G401.6 (cell line): ENCODE measurements around the gene CFAP45.

Experiments
- FAIRE-seq: peaks from 2 replicates; lab custom pipeline; 2012; peaks lifted over from hg19 to GRCh38; lab: Jason Lieb, UNC

CFAP45 gene

GRCh38 chr1:159851407-159851806, 48.6 kb downstream of the CFAP45 start:
- FAIRE-seq, result no peak

GRCh38 chr1:159849626-159850366, 50.2 kb downstream of the CFAP45 start:
- FAIRE-seq, result no peak

GRCh38 chr1:159848326-159848725, 51.6 kb downstream of the CFAP45 start:
- no peak for FAIRE-seq

GRCh38 chr1:159847231-159847630, 52.7 kb downstream of the CFAP45 start:
- no peak for FAIRE-seq

DNA sequence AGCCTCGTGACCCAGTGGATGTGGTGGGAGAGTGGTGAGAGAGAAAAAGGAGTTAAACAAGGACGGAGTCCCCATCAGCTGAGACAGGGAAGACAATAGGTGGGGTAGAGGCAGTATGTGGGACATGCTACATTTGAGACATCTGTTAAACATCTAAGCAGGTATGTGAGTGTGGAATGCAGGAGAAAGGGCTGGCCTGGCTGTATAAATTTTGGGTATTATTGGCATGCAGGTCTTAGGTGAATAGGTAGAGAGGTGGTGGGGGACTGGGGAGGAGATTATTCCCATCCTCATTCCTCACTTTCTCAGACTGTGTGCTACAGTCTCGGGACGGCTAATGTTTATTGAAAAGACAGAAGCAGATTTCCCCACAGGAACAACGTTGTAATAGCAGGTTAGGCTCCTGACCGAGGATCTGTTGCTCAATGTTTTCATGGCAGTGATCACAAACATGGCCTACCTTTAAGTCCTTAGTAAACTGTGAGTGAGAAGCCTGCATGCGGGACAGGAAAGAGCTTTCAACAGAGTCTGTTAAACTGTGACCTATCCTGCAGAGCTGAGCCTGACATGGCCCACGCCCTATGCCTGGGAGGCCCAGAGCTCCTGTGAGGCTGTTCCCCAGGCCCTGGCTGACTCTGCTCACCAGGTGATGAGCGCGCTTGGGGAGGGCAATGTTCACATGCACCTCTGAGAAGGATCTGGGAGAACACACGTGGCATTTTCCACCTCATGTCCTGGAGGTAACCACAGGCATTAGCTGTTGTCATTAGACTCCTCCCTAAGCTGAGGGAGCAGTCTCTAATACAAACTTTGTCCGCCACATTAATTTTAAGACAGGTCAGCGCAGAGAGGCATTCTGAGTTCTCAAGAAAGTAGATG, 54.0 kb downstream of the CFAP45 start:
- no peak for FAIRE-seq

DNA sequence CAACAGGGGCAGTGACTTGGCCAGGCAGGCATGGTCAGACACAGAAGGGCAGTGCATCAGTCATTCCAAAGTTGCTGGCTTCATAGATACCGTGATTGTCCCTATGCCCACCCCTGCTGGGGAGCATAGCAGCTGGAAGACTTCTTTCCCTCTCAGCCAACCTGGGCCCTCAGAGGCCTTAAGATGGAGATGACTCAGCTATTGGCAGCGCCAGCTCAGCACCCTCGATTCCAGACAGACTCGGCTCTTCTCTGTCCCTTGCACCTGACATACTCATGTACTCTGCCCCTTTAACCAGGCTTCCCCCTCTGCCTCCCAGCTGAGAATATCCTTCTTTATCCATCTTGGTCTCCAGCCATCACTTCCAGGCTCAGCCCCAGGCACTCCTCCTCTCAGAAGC, 56.5 kb downstream of the CFAP45 start:
- no peak for FAIRE-seq

GRCh38 chr1:159841749-159842148, 58.2 kb downstream of the CFAP45 start:
- no peak for FAIRE-seq

- FAIRE-seq, result no peak
Observed at GRCh38 chr1:159839116-159839849, 60.7 kb downstream of the CFAP45 start.

GRCh38 chr1:159838715-159839114, 61.2 kb downstream of the CFAP45 start:
- no peak for FAIRE-seq

GRCh38 chr1:159835862-159836525, 64.0 kb downstream of the CFAP45 start:
- no peak for FAIRE-seq

- no peak for FAIRE-seq
Observed at GRCh38 chr1:159835356-159835755, 64.6 kb downstream of the CFAP45 start.

GRCh38 chr1:159832309-159832708, 67.7 kb downstream of the CFAP45 start:
- no peak for FAIRE-seq

- FAIRE-seq, result no peak
Observed at GRCh38 chr1:159831412-159832141, 68.4 kb downstream of the CFAP45 start.

- no peak for FAIRE-seq
Observed at GRCh38 chr1:159830722-159831121, 69.2 kb downstream of the CFAP45 start.

DNA sequence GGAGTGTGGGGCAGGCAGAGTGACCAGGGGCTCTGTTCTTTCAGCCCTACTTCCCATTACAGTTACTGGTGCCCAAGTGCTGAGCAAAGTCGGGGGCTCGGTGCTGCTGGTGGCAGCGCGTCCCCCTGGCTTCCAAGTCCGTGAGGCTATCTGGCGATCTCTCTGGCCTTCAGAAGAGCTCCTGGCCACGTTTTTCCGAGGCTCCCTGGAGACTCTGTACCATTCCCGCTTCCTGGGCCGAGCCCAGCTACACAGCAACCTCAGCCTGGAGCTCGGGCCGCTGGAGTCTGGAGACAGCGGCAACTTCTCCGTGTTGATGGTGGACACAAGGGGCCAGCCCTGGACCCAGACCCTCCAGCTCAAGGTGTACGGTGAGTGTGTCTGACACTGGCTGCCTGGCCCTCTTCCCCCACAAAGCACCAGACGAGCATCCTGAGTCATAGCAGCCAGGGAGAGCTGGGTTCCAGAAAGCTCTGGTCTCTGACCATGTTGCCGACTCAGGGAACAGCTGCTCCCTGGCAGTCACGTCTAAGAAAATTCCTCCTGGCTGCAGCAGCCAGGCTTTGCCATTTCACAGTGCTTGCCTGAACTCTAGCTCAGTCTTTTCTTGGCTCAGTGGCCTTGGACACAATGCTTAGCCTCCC, 70.0 kb downstream of the CFAP45 start:
- FAIRE-seq, result no peak

GRCh38 chr1:159829273-159829634, 70.7 kb downstream of the CFAP45 start:
- FAIRE-seq, result no peak

DNA sequence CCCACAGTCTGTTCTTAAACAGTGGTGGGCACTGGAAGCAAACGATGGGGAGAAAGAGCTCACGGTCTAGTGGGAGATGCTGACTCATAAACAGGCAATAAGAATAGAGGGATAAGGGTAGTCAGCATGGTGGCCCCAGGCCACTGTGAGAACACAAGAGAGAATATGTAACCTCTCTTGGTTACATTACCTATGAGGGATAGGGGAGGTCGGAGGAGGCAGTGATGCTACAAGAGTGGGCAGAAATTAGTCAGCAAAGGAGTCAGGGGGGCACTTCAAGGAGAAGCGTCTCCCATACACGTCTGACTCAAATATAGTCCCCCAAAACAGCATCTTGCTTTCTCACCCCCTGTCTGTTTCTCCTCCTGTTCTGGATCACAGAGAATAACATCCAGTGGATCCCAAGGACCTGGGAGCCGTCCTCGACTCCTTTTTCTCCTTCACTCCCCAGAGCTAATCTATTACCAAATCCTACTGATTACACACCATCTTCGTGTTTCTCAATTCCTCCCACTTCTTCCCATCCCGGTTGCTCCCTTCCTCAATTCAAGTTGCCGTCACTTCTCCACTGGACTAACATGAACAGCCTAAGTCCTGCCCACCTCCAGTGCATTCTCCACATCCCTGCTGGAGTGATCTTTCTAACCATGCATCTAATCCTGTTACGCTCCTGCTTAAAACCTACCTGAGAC, 71.2 kb downstream of the CFAP45 start:
- FAIRE-seq, result no peak

GRCh38 chr1:159828176-159828575, 71.8 kb downstream of the CFAP45 start:
- no peak for FAIRE-seq

GRCh38 chr1:159827549-159827948, 72.4 kb downstream of the CFAP45 start:
- FAIRE-seq, result no peak

- no peak for FAIRE-seq
Observed at GRCh38 chr1:159827102-159827490, 72.9 kb downstream of the CFAP45 start.
